Nephron (organoid): ENCODE data around the gene THSD8.

Experiments used
- H3K27ac Mint-ChIP-seq, 3 experiments: 2 replicates each; pipeline ENCODE4 v1.8.0; 2020; ENCODE audit warnings: mixed read lengths in 3 of 3, mild to moderate bottlenecking in 2 of 3, moderate library complexity in 1 of 3
- H3K27me3 Mint-ChIP-seq: 2 replicates; pipeline ENCODE4 v1.8.0; 2021; ENCODE audit warnings: low read depth, mild to moderate bottlenecking, moderate library complexity, mixed read lengths
- H3K36me3 Mint-ChIP-seq: 2 replicates; pipeline ENCODE4 v1.8.0; 2020; ENCODE audit warnings: low read depth, mixed read lengths
- H3K4me1 Mint-ChIP-seq: 2 replicates; pipeline ENCODE4 v1.8.0; 2020; ENCODE audit warnings: mixed read lengths
- H3K4me3 Mint-ChIP-seq, 3 experiments: 2 replicates each; pipeline ENCODE4 v1.8.0; 2020; ENCODE audit warnings: mild to moderate bottlenecking in 3 of 3, mixed read lengths in 3 of 3, moderate library complexity in 2 of 3
- H3K9me3 Mint-ChIP-seq: 2 replicates; pipeline ENCODE4 v1.8.0; 2020; ENCODE audit warnings: mixed read lengths
- CTCF ChIP-seq, 3 experiments: fragments of 200-600 bp; sonication (generic); IDR thresholded peaks; one replicate each; pipeline ENCODE4 v1.5.0; 2021; ENCODE audit warnings: antibody characterized with exemption in 3 of 3; ENCODE audit not compliant: unreplicated experiment in 3 of 3

Gene THSD8

DNA sequence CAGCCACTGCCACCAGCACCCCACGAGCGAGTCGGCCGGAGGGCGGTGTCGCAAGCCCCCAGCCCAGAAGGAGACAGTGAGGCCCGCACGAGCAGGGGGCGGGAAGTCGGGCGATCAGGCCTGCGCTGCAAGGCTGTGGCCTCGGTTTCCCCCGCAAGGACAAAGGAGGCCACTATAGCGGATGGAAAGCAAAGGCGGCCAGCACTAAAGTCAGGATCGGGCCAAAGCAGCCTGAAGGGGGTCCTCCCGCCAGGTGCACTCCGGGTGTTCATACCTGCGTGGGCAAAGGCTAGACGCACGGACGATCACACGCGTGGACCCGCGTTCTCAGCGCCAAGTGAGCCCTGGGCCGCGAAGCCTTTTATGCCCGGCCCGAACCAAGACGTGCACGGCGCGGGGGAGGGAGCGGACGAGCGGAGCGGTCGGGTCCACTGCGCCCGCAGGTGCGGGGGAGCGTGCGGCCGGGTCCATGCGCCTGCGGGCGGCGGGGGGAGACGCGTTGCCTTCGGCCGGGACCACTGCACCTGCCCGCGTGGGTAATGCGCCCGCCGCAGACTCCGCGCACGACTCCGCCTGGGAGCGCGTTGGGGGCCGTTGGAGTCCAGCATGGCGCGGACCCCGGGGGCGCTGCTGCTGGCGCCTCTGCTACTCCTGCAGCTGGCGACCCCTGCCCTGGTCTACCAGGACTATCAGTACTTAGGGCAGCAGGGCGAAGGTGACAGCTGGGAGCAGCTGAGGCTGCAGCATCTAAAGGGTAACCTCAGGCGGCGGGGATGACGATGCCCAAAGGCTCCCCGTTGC is at the start of gene THSD8, which contains the start of gene PRDX2:
TSS of gene THSD8 (plus strand) at position 604 of the 801 bp plus-strand sequence. CDS start at position 607, 3 bp downstream.
TSS of gene PRDX2 (minus strand) at position 335 of the 801 bp plus-strand sequence. CDS start 539 bp downstream, outside the sequence.
- no peak for TF ChIP-seq CTCF (IDR thresholded peaks at IDR 0.05; ENCODE audit: unreplicated experiment in 3 of 3)
- Mint-ChIP-seq H3K27me3 (no peaks in the 10 kb centered on the region), H3K36me3 (peaks cover 9% of the 10 kb centered on the region)

DNA sequence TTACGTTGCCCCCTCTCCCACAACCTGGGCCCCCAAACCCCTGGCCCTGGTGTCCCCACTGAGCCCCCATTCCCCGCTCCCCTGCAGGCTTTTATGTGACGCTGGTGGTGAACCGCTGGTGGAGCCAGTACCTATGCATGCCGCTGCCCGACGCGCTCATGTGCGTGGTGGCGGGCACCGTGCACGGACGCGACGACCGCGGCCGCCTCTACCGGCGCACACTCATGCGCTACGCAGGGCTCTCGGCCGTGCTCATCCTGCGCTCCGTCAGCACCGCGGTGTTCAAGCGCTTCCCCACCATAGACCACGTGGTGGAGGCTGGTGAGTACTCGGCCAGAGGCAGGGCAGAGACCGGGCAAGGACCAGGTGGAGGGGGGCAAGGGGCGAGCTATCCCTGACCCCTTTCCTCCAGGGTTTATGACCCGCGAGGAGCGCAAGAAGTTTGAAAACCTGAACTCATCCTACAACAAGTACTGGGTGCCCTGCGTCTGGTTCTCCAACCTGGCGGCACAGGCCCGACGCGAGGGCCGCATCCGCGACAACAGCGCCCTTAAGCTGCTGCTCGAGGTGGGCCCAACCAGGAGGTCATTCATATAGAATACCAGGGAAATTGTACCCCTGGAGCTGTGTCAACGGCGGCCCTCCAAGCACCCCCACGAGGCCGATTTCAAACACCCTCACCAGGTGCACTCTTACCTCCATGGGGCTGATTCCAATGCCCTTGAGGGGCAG is 47.2 kb upstream of the THSD8 start:
- Mint-ChIP-seq H3K9me3 (no peaks in the 10 kb centered on the region), H3K27ac (no peak overlapping the region), H3K36me3 (no peaks in the 10 kb centered on the region), H3K4me3 (no peak overlapping the region), H3K4me1 (no peaks in the 10 kb centered on the region), H3K27me3 (peaks cover 41% of the 10 kb centered on the region)
- no peak for TF ChIP-seq CTCF (IDR thresholded peaks at IDR 0.05; ENCODE audit: unreplicated experiment in 3 of 3)

More for the DNA sequence above, at the start of gene THSD8, which contains the start of gene PRDX2:
- H3K4me1 Mint-ChIP-seq: peaks cover 22% of the 10 kb centered on the region
- H3K27ac Mint-ChIP-seq: peak within 1 kb of the TSS; percentile 35 to 72 (median 68)
- no peaks in the 10 kb centered on the region for H3K9me3 Mint-ChIP-seq
- peak within 1 kb of the TSS; percentile 78 to 92 (median 89) for H3K4me3 Mint-ChIP-seq

GRCh38 chr19:12756150-12756883 is 45.6 kb upstream of the THSD8 start:
- TF ChIP-seq CTCF (IDR thresholded peaks at IDR 0.05; ENCODE audit: unreplicated experiment in 3 of 3): no peak
- no peaks in the 10 kb centered on the region for H3K4me1 Mint-ChIP-seq
- H3K27me3 Mint-ChIP-seq: peaks cover 24% of the 10 kb centered on the region
- H3K9me3 Mint-ChIP-seq: no peaks in the 10 kb centered on the region
- H3K4me3 Mint-ChIP-seq: peak overlapping the region; percentile 4 to 42 (median 27)
- no peak overlapping the region for H3K27ac Mint-ChIP-seq
- H3K36me3 Mint-ChIP-seq: peaks cover 4% of the 10 kb centered on the region

DNA sequence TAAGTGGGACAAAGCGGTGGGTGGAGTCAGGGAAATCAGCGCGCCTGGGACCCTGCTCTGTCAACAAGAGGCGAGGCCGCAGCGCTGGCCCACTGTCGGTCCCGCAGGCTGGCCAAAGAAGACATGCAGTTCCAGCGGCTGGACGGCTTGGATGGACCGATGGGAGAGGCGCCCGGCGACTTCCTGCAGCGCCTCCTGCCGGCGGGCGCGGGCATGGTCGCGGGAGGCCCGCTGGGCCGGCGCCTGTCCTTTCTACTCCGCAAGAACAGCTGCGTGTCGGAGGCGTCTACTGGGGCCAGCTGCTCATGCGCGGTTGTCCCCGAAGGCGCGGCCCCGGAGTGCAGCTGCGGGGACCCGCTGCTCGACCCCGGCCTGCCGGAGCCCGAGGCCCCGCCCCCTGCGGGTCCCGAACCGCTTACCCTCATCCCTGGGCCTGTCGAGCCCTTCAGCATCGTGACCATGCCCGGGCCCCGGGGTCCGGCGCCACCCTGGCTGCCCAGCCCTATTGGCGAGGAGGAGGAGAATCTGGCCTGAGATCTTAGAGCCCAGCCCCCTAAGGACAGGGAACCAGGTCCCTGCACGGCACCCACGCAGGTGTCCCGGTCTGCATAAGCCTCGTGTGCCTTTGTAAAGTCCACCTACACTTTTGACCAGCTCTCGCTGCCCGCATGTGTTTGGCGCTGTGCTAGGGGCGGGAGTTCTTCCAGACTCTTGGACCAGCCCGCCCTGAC is 44.2 kb upstream of the THSD8 start:
- Mint-ChIP-seq H3K36me3 (peaks cover 9% of the 10 kb centered on the region), H3K4me1 (no peaks in the 10 kb centered on the region), H3K27me3 (peaks cover 11% of the 10 kb centered on the region), H3K9me3 (no peaks in the 10 kb centered on the region), H3K4me3 (peak overlapping the region; percentile 69 to 76 (median 71)), H3K27ac (peak overlapping the region in 1 of 3 experiments; percentile 56)
- TF ChIP-seq CTCF (IDR thresholded peaks at IDR 0.05; ENCODE audit: unreplicated experiment in 3 of 3): peak; percentile 93 to 95 (median 94)

GRCh38 chr19:12759686-12760085 is 42.2 kb upstream of the THSD8 start:
- Mint-ChIP-seq H3K27ac (no peak overlapping the region), H3K4me3 (peak overlapping the region in 1 of 3 experiments; percentile 38), H3K36me3 (peaks cover 15% of the 10 kb centered on the region), H3K9me3 (no peaks in the 10 kb centered on the region), H3K4me1 (no peaks in the 10 kb centered on the region), H3K27me3 (no peaks in the 10 kb centered on the region)
- no peak for TF ChIP-seq CTCF (IDR thresholded peaks at IDR 0.05; ENCODE audit: unreplicated experiment in 3 of 3)
